ENCODE results near the gene SLC25A45.
"Not testable (repeated sequence)": the region's sequence is repeated elsewhere in the genome, so short reads cannot be mapped to it uniquely, and the experiment has no call there.

SLC25A45 gene

DNA sequence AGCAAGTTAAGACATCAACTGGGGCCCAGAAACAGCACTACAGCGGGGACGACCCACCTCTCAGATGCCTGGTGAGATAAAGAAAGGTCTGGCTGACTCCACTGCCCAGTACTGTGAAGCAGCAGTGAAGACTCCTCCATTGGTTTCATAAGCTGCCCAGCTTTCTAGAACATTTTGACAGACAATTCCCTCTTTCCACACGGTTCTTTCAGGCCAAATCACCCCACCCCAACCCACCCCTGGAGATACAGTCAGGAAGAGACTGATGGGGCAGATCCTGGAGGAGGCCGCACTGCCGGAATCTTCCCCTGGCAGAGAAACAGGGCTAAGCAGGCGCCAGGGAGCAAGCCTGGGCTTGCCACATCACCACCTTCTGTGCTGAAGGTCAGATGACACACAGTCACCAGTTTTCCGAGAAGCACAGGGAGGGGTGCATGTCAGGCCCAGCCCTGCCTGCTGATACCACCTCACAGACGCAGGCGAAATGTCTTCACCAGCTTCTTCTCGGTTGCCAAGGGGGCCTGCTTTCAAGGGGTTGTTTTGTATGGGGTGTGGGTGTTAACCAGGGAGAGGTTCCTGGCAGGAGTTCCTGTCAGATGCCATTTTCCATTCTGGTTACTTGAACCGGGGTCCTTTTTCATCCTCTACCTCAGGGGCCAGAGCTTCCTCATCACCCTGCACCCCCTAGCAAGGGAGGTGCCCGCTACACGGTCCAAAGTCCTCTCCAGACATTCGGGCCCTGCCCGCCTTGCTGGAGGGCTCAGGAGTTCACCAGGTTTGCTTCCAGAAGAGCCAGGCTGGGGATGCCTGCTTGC is 38.7 kb upstream of the SLC25A45 start:
- peak; percentile 91 to 94 for DNase-seq

DNA sequence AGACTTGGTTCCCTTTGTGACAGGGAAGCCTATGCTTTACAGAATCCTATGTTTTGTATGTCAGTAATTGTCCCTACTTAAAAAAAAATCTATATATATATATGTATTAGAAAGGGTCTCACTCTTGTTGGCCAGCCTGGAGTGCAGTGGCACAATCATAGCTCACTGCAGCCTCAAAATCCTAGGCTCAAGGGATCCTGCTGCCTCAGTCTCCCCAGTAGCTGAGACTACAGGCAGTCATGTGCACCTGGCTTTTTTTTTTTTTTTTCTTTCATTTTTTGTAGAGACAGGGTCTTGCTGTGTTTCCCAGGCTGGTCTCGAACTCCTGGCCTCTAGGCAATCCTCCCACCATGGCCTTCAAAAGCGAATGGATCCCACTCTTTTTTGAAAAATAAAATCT is 38.1 kb upstream of the SLC25A45 start:
- no peak for DNase-seq

DNA sequence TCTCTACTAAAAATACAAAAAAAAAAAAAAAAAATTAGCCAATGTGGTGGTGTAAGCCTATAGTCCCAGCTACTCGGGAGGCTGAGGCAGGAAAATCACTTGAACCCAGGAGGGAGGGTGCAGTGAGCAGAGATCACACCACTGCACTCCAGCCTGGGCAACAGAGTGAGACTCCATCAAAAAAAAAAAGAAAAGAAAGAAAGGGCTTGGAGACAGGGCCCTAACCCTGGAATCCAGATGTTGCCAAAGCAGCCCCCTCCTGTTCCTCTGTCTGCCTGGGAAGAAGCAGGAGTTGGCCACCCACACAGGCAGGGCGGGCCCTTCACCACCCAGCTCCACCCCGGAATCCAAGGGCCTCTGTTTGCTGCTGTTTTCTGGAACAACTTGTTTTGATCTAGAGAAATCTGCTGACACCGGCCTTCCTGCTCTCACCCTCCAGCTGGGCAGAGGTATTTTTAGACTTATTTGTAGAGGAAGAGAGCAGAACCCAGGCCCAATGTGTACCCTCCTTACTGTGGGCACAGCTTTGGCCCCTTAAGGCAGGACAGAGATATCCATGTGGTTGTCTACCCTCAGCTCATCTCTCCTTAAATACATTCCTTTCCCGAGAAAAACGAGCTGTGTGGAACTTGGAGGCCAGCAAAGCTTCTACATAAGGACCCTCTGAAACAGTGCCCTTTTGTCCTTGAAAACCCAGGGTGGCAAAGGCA is 37.5 kb upstream of the SLC25A45 start:
- DNase-seq, result peak; percentile 41 to 85

DNA sequence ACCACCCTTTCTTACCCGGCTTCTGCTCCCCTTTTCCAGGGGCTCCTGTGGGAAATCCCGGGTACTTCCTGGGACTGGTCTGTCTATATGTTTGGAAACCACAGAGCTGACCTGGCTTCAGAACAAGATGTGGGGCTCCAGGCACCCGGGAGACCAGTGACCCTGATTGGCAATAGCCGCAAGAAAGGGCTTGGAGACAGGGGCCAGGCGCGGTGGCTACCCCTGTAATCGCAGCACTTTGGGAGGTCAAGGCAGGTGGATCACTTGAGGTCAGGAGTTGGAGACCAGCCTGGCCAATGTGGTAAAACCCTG is 37.0 kb upstream of the SLC25A45 start:
- no peak for DNase-seq

DNA sequence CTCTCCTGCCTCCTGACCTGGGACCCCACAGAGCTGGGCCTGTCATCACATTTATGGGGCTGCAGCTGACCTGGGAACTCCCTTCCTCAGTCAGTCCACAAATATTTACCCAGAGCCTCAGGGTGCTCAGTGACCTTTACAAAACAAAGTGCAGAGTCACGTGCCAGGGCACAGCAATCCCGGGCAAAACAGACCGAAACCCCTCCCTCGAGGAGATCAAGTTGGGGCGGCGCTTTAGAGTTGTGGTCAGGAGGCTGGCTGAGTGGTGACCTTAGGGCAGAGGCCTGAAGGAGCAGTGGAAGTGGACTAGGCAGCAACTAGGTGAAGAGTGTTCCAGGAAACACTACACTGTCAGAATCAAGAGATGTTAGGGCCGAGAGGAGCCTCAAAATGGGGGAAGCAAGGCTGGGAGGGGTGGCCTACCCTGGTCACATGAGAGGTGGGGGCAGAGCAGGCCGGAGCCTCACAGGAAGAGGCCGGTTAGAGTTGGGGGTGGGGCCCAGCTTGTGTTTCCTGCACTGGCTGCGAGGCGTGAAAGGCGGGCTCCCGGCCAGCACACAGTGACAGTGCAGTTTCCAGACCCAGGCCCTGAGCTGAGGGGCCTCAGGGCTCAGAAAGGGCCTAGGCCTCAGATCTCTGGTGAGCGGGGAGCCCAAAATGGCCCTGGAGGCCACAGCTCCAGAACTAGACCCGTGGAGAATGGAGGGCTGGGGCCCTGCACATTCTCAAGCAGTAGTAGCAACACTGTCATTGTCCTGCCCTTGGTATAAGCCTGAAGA is 36.4 kb upstream of the SLC25A45 start:
- peak; percentile 92 to 98 for DNase-seq

DNA sequence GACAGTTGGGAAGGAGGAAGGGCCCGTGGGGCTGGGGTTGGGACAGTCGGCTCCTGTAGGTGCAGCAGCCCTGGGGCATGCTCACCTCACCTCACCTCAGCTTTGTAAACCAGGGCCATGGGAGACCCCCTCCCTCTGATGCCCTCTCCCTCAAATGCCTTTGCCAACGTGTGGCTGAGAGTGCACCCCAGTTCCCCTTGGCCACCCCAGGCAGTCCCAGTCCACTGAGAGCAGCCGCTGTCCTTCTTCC is 35.9 kb upstream of the SLC25A45 start:
- DNase-seq, result no peak

DNA sequence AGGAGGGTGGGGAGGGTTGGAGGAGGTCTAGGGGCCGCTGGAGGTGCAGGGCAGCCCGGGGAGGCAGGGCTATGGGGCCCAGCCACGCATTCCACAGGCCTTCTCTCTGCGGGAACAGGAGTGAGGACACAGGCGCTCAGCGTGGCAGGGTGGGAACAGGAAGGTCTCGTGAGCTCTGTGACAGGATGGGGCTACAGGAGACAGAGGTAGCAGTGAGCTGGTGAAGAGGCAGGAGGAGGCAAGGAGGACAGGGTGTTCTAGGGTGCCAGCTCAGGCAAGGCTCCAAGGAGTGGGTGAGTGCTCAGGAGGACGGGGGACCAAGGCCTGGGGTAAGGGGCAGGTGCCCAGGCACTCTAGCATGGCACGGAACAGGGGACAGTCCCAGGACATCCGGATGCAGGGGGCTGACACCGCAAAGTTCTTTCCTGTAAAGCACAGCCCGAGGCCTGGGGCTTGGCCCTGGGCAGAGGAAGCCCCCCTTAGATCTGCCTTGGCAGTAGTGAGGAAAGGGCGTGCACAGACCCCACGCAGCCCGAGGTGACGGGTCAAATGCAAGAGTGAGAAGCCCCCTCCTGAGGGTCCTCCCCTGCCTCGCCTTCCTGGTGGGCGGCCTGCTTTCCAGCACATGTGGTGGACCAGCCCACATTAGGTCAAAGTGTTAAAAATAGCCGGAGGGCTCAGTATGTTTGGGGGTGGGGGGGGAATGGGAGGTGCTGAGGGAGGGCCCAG is 35.4 kb upstream of the SLC25A45 start:
- peak in 1 of 2 donors; percentile 15 for DNase-seq

DNA sequence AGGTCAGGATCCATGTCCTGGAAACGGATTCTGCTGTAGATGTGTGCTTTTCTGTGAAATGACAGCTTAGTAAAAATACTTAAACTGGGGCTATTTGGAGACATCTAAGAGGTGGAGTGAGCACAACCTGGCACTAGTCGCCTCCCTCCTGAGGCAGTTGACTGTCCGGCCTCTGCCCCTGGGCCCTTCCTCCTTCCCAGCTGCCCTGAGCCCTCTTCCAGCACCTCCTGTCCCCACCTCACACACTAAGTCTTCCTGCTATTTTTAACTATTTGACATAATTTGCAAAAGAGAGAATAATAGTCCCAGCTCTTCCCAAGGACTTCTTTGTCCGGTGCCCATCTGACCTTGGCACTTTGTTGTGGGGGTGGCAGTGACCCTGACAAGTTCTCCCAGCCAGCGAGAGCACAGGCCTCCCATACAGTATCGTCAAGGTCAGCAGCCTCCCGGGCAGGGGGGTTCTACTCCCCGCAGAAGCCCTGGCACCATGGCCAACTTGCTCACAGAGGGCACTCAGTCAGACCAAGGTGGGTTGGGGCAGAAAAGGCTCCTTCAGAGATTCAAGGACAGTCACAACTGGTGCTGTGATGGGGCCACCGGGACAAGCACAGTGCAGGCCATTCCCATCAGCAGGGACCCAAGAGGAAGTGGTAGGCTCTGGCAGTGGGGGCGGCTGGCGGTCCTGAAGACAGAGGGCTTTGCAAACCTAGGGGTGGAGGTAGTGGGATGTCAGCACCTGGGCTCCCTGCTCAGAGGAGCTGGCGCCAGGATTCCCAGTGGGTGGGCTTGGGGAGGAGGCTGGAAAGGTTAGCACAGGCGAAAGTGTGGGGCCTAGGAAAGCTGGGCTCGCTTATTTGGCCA is 34.6 kb upstream of the SLC25A45 start:
- peak in 1 of 2 donors; percentile 37 for DNase-seq

DNA sequence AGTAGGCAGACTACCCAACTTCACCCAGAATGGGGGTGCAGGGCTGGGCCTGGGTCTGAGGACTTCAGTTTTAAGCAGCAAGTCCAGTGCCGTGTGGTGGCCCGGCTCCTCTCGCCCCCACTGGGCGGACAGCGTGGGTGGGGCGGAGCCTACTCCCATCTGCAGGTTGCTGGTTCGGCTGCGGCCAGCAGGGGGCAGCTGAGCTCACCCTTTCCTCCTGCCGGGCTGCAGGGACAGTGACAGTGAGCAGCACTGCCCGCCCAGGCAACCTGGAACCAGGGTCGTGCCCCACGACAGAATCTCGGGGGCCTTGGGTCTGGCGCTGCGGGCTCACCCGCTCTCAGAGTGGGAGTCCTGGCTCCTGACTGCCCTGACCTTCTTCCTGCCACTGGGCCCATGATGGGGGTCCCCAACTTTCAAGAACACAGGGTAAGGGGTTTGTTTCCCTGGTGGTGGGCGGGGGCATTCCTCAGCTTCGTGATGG is 33.9 kb upstream of the SLC25A45 start:
- DNase-seq, result peak; percentile 68 to 80

DNA sequence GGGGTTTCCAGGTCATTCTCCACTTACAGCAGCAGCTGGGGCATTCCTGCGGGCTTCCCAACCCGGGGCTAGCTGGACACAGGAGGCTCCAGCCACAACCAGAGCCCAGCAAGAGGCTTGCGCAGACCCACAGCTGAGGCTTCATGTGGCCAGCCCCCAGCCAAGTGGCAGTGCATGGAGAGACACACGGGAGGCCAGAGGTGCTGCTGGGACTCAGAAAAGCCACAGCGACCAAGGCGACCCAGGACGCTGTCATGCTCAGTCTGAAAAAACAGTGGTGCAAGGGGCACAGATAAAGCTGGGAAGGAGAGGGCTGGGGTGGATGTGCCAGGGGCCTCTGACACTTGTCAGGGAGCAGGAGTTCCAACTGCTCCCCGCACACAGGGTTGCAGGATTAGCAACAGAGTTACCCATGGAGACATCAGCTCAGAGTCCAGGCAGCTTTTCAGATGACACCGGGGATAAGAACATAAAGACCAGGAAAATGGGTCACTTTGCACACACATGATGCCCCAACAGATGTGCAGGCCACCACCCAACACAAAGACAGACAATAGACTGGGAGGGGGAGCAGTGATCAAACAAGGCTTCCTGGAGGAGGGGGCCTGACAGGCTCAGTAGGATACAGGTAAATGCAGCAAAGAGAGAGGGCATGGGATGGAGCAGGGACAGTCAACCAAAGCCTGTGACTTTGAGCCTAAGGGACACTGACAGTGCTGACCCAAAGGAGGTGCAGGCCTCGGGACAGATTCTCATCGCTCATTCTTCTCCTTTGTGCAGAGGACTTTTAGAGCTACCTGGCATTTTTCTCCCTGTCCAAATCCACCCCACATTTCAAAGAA is 33.3 kb upstream of the SLC25A45 start:
- no peak for DNase-seq

DNA sequence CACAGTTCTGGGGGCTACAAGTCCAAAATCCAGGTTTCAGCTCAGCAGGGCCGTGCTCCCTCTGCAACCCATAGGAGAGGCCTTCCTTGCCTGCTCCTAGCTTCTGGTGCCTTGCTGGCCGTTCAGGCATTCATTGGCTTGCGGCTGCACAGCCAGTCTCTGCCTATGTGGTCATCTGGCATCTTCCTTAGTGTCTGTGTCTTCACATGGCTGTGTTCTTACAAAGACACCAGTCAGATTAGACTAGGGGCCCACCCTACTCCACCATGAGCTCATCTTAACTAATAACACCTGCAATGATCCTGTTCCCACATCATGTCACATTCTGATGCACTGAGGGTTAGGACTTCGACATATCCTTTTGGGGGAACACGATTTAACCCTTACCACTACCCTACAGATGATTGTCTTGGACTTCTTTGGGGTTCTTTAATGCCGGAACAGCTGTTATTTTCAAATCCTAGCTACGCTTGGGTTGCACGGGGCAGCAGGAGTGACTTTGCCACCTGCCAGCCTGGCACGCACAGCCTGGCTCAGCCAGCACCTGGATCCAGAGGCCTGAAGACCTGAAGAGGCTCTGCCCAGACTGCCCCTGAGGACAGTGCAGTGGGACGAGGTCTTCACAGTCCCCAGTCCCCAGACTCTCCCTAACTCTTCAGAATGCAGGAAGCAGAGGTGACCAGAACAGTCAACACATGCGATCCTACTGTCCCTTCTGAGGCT is 32.5 kb upstream of the SLC25A45 start:
- no peak for DNase-seq

DNA sequence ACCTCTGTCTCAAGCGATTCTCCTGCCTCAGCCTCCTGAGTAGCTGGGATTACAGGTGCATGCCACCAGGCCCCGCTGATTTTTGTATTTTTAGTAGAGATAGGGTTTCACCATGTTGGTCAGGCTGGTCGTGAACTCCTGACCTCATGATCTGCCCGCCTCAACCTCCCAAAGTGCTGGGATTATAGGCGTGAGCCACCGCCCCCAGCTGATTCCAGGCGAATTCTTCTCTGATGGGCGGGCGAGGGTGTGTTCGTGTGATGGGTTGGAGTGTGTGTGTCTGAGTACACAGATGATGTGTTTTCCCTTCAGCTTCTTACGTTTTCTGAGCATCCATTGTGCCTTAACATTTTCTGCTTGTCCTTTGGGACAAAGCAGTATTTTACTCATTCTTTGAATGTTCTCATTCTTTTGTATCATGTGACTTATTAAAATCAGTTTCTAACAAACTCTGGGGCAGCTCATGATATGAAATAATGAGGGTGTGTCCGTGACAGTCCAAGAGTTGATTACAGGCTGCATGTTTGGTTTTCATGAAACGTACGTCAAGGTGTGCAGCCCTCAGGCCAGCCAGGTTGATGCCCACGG is 30.7 kb upstream of the SLC25A45 start:
- not testable (repeated sequence) for DNase-seq

DNA sequence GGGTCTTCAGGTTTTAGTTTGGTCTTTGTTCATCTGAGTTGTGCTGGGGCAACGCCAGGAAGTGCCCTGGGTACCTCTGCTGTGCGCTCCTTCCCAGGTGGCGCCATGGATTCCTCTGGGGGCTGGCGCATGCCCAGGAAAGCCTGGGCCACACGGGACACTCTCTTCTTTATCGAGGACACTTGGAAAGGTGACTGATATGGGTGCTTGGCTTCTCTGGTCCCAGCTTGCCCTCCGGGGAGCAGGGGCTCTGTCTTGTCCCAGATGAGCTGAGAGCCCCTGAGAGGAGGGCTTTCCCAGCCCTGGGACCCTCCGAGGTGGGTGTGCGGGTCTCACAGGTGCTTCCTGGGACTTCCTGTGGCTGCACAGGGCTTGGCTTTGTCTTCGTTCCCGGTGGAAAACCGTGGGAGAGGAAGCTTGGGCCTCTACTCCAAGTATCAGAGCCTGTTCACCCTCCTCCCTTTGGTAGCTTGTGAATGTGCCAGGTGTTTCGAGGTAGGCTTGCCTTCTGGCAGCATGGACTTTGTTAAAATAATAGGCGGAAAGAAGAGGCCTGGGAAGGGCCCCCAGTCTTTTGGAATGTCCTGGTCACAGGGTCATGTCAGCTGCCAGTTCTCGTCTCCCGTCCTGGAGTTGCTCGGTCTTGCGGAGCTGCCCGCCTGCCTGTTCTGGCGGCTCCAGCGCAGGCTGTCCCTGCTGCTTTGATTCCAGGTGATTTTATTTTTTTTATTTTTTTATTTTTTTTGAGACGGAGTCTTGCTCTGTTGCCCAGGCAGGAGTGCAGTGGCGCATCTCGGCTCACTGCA is 30.0 kb upstream of the SLC25A45 start:
- DNase-seq, result no peak

DNA sequence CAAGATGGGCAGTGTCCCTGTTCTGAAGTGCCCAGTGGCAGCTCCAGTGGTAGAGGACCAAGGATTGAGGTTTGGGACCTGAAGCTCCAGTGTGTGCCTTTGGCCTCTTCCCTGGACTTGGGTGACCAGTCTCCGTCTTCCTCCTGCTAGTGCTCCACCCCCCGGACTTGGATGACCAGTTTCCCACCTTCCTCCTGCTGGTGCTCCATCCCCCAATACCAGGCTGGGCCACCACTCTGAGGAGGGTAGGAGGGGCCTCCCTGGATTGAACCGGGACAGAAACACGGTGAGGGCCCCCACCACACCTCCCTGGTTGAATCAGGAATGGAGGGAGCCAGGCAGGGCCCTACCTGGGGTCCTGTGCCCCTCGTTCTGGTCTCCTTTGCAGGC is 29.2 kb upstream of the SLC25A45 start:
- DNase-seq, result no peak

DNA sequence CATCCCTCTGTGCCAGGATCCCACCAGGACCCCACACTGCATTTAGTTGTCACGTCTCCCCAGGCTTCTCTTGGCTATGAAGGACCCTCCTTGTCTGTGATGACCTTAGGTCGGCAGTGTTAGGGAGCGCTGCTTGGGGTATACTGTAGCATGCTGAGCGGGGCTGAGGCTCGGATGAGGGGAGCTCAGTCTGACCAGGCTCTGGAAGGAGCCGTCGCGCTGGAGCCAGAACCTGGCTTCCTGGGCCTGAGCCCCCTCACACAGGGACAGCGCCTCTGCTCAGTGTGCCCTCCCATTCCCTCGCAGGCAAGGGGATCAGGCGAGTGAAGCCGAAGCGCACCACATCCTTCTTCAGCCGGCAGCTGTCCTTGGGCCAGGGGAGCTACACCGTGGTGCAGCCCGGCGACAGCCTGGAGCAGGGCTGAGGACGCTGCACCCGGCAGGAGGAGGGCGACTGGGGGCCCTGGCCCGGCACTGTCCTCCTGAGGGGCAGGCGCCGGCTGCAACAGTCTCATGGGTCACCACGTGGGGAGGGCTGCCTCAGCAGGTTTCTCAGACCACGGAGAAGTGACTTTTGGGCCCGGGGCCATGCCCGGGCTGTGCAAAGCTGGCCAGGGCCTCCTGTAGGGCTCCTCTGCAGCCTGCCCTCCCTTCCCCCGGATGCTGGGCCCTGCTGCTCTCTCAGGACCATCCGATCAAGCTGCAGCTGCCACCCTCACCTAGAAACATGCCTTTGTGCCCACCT is 28.7 kb upstream of the SLC25A45 start:
- DNase-seq, result no peak

DNA sequence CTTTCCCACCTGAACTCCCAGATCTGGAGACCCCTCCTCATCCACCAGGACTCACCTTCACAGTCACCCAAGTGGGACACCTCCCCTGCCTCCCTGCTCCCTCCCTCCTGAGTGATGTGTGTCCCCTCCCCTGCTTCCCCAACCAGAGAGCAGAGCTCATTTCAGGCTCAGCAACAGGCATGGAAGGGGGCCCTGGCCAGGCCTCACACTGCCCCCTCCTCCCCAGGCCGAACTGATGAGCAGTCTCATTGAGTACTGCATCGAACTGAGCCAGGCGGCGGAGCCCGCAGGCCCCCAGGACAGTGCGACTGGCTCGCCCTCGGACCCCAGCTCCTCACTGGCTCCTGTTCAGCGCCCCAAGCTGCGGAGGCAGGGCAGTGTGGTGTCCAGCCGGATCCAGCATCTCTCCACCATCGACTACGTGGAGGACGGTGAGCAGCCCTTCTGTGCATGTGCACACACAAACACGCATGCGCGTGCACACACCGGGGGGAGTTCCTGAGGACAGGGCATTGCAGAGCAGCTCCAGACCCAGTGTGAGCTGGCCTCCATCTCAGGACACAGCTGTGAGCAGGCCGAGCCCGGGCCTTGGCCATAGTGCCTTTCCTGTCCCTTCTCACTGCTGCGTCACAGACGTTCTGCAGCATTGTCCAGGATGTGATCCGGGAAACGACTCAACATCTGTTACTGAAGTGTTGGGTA is 22.3 kb upstream of the SLC25A45 start:
- no peak for DNase-seq

DNA sequence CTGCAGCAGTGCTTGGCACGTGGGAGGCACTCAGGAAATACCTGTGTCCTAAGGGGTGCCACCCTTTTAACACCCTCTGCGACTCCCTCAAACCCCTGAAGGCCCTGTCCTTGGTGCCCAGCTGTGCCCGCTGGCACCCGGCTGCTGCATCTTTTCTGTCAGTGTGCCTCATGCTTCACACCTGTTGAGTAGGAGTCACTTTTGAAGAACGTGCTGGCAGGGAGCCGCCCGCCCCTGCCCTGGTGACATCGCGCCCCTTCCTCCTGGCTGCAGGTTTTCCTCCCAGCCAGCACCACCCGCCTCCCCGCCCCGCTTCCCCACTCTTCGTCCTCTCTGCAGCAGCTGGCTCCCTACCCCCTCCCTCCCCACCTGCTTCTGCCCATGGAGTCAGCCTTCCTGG is 21.8 kb upstream of the SLC25A45 start:
- no peak for DNase-seq

DNA sequence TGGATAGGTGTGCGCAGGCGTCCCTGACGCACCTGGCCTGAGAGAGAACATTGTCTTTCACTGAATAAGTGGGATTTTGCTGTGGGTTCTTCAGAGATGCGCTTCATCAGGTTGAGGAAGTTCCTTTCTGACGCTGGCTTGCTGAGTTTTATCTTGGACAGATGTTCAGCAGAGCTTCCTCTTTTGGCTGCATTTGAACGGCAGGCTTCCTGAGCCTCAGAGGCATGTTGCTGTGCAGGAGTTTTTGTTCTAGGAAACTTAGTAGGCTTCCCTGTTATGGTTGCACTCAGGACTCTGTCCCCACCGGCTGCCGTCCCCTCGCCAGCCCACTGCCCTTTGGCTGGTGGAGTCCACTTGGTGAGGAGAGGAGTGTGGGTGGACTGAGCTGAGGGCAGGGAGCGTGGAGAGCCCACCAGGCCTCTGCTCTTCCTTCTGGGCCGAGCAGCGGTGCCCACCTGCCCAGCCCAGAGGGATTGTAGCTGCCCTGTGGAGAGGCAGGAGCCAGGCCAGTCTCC is 21.2 kb upstream of the SLC25A45 start:
- peak; percentile 5 to 89 for DNase-seq

Data from bone marrow (tissue), 2 donors.